Parathyroid adenoma (tissue), 2 donors: Measurements from ENCODE around the gene WSB1.

Experiments
- H2AFZ ChIP-seq: fragments of 300-600 bp; sonication (generic); one replicate; pipeline ENCODE4 v1.7.0; 2017; ENCODE audit warnings: antibody characterized with exemption, mild to moderate bottlenecking
- H3K27ac ChIP-seq: fragments of 300-600 bp; sonication (generic); one replicate; pipeline ENCODE4 v1.7.0; 2017
- H3K27me3 ChIP-seq: fragments of 300-600 bp; sonication (generic); one replicate; pipeline ENCODE4 v1.7.0; 2017; ENCODE audit warnings: low read length; ENCODE audit not compliant: control insufficient read depth, insufficient read depth
- H3K36me3 ChIP-seq: fragments of 300-600 bp; sonication (generic); one replicate; pipeline ENCODE4 v1.7.0; 2017; ENCODE audit warnings: low read length; ENCODE audit not compliant: control insufficient read depth, insufficient read depth
- H3K4me1 ChIP-seq: fragments of 300-600 bp; sonication (generic); one replicate; pipeline ENCODE4 v1.7.0; 2017; ENCODE audit warnings: control low read depth
- H3K4me2 ChIP-seq: fragments of 300-600 bp; sonication (generic); one replicate; pipeline ENCODE4 v1.7.0; 2017; ENCODE audit warnings: low read length
- H3K4me3 ChIP-seq: fragments of 300-600 bp; sonication (generic); one replicate; pipeline ENCODE4 v1.7.0; 2017; ENCODE audit warnings: low read depth, low read length
- H3K79me2 ChIP-seq: fragments of 300-600 bp; sonication (generic); one replicate; pipeline ENCODE4 v1.7.0; 2017; ENCODE audit warnings: control low read depth
- H3K9ac ChIP-seq: fragments of 300-600 bp; sonication (generic); one replicate; pipeline ENCODE4 v1.7.0; 2017; ENCODE audit warnings: mild to moderate bottlenecking
- H3K9me3 ChIP-seq: fragments of 300-600 bp; sonication (generic); one replicate; pipeline ENCODE4 v1.7.0; 2017; ENCODE audit warnings: low read length; ENCODE audit not compliant: control insufficient read depth
- TF ChIP-seq, protein P1 (sequence below): fragments of 300-600 bp; sonication (generic); IDR thresholded peaks from one replicate; pipeline ENCODE4 v1.7.0; 2017; ENCODE audit warnings: antibody characterized with exemption, mild to moderate bottlenecking
- donor health status: primary hyperparathyroidism.

The WSB1 gene

DNA sequence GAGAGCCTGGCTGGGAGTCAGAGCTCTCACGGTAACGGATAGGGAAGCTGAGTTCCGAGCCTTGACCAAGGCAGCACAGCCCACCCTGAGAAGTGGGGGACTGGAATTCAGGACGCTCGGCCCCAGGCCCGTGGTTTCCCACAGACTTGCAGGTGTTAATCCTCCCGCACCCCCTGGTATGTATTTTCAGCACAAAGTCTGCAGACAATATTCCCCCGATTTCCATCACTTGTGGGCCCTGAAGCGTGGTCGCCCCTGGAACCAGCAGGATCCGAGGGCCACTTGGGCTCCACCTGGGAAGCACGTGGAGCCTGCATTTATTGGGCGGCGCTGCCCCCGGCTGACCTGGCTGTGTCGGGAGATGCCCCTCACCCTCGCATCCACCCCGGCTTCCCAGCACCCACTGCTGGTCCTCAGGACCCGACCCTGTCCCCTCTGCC is 60.2 kb downstream of the WSB1 start:
- Histone ChIP-seq H3K27me3 (no peaks in the 10 kb centered on the region), H3K4me2 (peak overlapping the region; percentile 54), H3K9ac (no peak overlapping the region), H3K4me1 (peaks cover 6% of the 10 kb centered on the region), H3K4me3 (peak overlapping the region; percentile 70), H3K27ac (peak overlapping the region; percentile 92), H3K36me3 (no peaks in the 10 kb centered on the region), H3K9me3 (no peaks in the 10 kb centered on the region), H3K79me2 (no peaks in the 10 kb centered on the region), H2AFZ (peak overlapping the region; percentile 99)
- TF ChIP-seq, protein P1, sequence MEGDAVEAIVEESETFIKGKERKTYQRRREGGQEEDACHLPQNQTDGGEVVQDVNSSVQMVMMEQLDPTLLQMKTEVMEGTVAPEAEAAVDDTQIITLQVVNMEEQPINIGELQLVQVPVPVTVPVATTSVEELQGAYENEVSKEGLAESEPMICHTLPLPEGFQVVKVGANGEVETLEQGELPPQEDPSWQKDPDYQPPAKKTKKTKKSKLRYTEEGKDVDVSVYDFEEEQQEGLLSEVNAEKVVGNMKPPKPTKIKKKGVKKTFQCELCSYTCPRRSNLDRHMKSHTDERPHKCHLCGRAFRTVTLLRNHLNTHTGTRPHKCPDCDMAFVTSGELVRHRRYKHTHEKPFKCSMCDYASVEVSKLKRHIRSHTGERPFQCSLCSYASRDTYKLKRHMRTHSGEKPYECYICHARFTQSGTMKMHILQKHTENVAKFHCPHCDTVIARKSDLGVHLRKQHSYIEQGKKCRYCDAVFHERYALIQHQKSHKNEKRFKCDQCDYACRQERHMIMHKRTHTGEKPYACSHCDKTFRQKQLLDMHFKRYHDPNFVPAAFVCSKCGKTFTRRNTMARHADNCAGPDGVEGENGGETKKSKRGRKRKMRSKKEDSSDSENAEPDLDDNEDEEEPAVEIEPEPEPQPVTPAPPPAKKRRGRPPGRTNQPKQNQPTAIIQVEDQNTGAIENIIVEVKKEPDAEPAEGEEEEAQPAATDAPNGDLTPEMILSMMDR: no peak

DNA sequence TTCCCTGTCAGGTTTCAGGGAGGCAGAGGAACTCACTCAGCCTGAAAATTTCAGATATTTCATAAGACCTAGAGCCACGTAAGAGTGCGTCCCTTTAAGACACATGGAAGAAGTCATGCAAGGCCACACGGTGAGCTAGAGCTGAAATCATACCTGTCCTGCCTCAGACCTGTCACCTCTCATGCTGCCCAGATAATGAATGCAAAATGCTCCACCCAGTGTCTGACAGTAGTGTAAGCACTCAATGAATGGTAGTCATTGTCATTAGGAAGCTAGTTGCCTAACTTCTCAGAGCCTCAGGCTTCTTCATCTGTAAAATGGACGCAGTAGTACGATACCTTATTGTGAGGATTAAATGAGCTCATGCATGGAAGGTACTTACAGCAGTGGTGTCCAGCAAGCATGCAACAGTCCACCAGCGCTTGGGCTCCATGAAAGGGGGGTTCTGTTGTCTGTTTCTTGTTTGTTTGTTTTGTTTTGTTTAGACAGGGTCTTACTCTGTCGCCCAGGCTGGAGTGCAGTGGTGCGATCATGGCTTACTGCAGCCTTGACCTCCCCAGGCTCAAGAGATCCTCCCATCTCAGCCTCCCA is 60.7 kb downstream of the WSB1 start:
- Histone ChIP-seq H2AFZ (peak overlapping the region; percentile 99), H3K4me2 (peak overlapping the region; percentile 54), H3K4me3 (no peak overlapping the region), H3K9ac (no peak overlapping the region), H3K27me3 (no peaks in the 10 kb centered on the region), H3K9me3 (no peaks in the 10 kb centered on the region), H3K4me1 (peaks cover 6% of the 10 kb centered on the region), H3K79me2 (no peaks in the 10 kb centered on the region), H3K36me3 (no peaks in the 10 kb centered on the region), H3K27ac (peak overlapping the region; percentile 92)
- TF ChIP-seq, protein P1: no peak

DNA sequence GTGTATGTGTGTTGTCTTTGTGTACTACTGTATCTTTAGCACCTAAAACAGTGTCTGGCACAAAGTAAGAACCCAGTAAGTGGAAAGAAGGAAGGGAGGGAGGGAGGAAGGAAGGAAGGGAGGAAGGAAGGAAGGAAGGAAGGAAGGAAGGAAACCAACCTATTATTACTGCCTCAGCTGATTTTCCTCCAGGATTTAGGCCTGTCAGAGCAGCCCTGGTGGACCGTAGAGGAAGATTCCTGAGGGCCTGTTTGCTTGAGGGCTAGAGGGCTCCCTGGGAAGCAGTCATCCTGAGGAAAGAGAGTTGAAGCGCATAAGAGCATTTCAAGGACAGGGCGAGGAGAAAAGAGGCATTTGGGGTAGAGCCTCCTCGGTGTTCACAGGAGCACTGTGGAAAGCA is 61.5 kb downstream of the WSB1 start:
- H3K4me1 ChIP-seq: peaks cover 6% of the 10 kb centered on the region
- H3K9me3 ChIP-seq: no peaks in the 10 kb centered on the region
- H3K27ac ChIP-seq: no peak overlapping the region
- no peak overlapping the region for H3K9ac ChIP-seq
- H3K36me3 ChIP-seq: no peaks in the 10 kb centered on the region
- TF ChIP-seq, protein P1: no peak
- no peaks in the 10 kb centered on the region for H3K79me2 ChIP-seq
- H2AFZ ChIP-seq: no peak overlapping the region
- no peak overlapping the region for H3K4me3 ChIP-seq
- H3K4me2 ChIP-seq: no peak overlapping the region
- H3K27me3 ChIP-seq: no peaks in the 10 kb centered on the region

DNA sequence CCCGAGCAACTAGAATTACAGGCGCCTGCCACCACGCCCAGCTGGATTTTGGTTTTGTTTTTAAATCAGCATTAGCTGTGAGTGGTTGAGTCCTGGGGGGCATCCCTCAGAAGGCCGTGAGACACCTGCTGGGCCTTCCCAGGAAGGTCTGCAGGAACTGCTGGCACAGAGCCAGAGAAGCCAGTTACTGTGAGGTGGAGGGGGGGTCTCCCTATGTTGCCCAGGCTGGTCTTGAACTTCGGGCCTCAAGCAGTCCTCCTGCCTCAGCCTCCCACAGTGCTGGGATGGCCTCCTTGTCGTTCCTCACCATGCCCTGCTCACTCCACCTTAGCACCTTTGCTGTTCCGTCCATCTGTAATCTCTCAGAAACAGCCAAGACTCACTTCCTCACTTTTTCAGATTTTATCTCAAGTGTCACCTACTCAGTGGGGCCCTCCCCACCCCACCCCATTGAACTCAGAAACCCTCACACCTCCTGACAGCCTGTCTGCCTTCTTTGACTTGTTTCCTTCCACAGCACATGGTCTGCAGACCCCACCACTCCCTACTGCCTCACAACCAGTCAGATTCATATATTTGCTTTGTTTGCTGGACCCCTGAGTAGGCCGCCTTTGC is 62.3 kb downstream of the WSB1 start:
- H3K27ac ChIP-seq: no peak overlapping the region
- no peak overlapping the region for H3K4me2 ChIP-seq
- no peak overlapping the region for H3K9ac ChIP-seq
- no peak overlapping the region for H3K4me3 ChIP-seq
- no peaks in the 10 kb centered on the region for H3K9me3 ChIP-seq
- no peak overlapping the region for H2AFZ ChIP-seq
- H3K79me2 ChIP-seq: no peaks in the 10 kb centered on the region
- H3K36me3 ChIP-seq: no peaks in the 10 kb centered on the region
- TF ChIP-seq, protein P1: no peak
- no peaks in the 10 kb centered on the region for H3K27me3 ChIP-seq
- peaks cover 6% of the 10 kb centered on the region for H3K4me1 ChIP-seq

DNA sequence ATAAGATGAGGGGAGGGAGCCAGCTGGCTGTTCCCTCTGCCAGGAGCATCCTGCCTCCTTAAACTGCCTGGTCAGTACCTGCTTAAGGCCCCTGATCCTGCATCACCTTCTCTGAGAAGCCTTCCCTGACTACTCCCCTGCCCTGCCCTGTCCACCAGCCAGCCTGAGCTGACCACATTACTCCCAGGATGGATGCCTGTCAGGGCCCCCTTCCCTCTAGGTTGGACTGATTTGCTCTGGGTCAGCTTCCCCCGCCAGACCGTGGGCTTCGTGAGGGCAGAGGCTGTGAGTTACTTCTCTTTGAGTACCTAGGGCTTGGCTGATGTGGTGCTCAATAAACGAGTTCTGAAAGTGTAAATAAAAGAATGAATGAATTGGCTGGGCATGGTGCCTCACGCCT is 63.3 kb downstream of the WSB1 start:
- Histone ChIP-seq H3K4me3 (no peak overlapping the region), H3K36me3 (no peaks in the 10 kb centered on the region), H3K27me3 (no peaks in the 10 kb centered on the region), H3K9ac (no peak overlapping the region), H3K79me2 (no peaks in the 10 kb centered on the region), H2AFZ (no peak overlapping the region), H3K4me2 (no peak overlapping the region), H3K27ac (no peak overlapping the region), H3K9me3 (no peaks in the 10 kb centered on the region), H3K4me1 (peaks cover 6% of the 10 kb centered on the region)
- TF ChIP-seq, protein P1: no peak
